Measurements from ENCODE around the gene RPRD1A. TPM values are rescaled to one million over a fixed set of nuclear protein-coding genes. Genes with fewer than 3 reads are reported as not detected.

RPRD1A gene
- total RNA-seq = 137 TPM

GRCh38 chr18:36067055-36067957, at the start of gene RPRD1A:
TSS of gene RPRD1A (minus strand) at chr18:36067559. CDS start at chr18:36067404, 155 bp downstream.

GRCh38 chr18:35972197-35973000, 95.0 kb downstream of the RPRD1A start, which contains the start of gene RMP24:
TSS of gene RMP24 (plus strand) at chr18:35972679.

Other genes with a start within 250 kb of the RPRD1A start
- gene SLC39A6, start 61.8 kb upstream of the RPRD1A start, total RNA-seq = 200 TPM
- gene ELP2, start 62.3 kb upstream of the RPRD1A start, total RNA-seq = 197 TPM
- gene MOCOS, start 119.9 kb upstream of the RPRD1A start, total RNA-seq = 0.31 TPM
- 84.5 TPM for gene FHOD3, start 230.2 kb upstream of the RPRD1A start, total RNA-seq